Caki2 (cell line): ENCODE measurements around the gene GCLC. TPM values are rescaled to one million over a fixed set of nuclear protein-coding genes. Genes with fewer than 3 reads are reported as not detected.
"Not testable (repeated sequence)": the region's sequence is repeated elsewhere in the genome, so short reads cannot be mapped to it uniquely, and the experiment has no call there.

ENCODE experiments used
- DNase-seq: peaks from one replicate; pipeline ENCODE4 v3.0.0-alpha.2; 2015; ENCODE audit warnings: low read depth
- in situ Hi-C: cut with HindIII; loops from 2 replicates; pipeline ENCODE4 v1.10.0; 2016; ENCODE audit warnings: low sequenced_read_pairs, low pct_unique_long_range_greater_than_20kb, mixed read lengths
- total RNA-seq: library from RNA; depleted of rRNA; stranded (reverse); fragments of >200 nt; shearing (Covaris generic); gene quantifications from 2 replicates; pipeline ENCODE4 v1.2.3, GENCODE V29; 2014; ENCODE audit warnings: low replicate concordance

The GCLC gene
- total RNA-seq, 1 experiment from 2014 or later, result 79.2 TPM

GRCh38 chr6:53566755-53567154 is 21.9 kb upstream of the GCLC start:
- in situ Hi-C loops, result no loop called here
- no peak for DNase-seq

DNA sequence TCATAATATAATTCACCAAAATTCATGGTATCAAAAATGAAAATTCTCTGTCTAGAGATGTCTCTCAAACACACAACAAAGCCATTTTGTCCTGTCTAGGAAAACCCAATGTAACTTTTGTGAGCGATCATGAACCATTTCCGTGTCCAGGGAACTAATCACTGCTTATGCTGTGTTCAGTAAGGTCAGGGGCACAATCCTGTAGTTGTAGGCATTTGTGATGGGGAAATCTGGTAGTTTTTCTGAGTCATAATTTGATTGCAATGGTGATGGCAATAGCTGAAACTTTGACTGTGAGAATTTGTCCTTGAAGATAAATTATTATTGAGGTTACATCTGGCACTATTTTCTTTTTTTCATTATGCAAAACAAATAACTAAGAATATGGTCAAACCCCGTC is 21.0 kb upstream of the GCLC start:
- in situ Hi-C loops, result no loop called here
- DNase-seq, result no peak

- in situ Hi-C loops, result no loop called here
- DNase-seq, result no peak
Measured at GRCh38 chr6:53564401-53565065, 19.6 kb upstream of the GCLC start.

GRCh38 chr6:53556986-53557715 is 12.2 kb upstream of the GCLC start:
- no peak for DNase-seq
- in situ Hi-C loops, result no loop called here

DNA sequence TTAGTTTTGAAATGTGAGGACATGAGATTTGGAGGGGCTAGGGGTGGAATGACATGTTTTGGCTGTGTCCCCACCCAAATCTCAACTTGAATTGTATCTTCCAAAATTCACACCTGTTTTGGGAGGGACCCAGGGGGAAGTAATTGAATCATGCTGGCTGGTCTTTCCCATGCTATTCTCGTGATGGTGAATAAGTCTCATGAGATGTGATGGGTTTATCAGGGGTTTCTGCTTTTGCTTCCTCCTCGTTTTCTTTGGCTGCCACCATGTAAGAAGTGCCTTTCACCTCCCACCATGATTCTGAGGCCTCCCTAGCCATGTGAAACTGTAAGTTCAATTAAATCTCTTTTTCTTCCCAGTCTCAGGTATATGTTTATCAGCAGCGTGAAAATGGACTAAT is 8.7 kb upstream of the GCLC start:
- DNase-seq, in situ Hi-C loops: not testable (repeated sequence)

DNA sequence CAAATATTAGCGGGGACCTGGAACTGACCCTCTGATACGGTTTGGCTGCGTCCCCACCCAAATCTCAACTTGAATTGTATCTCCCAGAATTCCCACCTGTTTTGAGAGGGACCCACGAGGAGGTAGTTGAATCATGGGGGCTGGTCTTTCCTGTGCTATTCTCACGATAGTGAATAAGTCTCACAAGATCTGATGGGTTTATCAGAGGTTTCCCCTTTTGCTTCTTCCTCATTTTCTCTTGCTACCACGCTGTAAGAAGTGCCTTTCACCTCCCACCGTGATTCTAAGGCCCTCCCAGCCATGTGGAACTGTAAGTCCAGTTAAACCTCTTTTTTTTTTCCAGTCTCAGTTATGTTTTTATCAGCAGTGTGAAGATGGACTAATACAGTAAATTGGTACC is 6.8 kb upstream of the GCLC start:
- DNase-seq, in situ Hi-C loops: not testable (repeated sequence)

GRCh38 chr6:53547811-53548496 is 3.1 kb upstream of the GCLC start:
- in situ Hi-C loops, result no loop called here
- DNase-seq, result peak; percentile 98

DNA sequence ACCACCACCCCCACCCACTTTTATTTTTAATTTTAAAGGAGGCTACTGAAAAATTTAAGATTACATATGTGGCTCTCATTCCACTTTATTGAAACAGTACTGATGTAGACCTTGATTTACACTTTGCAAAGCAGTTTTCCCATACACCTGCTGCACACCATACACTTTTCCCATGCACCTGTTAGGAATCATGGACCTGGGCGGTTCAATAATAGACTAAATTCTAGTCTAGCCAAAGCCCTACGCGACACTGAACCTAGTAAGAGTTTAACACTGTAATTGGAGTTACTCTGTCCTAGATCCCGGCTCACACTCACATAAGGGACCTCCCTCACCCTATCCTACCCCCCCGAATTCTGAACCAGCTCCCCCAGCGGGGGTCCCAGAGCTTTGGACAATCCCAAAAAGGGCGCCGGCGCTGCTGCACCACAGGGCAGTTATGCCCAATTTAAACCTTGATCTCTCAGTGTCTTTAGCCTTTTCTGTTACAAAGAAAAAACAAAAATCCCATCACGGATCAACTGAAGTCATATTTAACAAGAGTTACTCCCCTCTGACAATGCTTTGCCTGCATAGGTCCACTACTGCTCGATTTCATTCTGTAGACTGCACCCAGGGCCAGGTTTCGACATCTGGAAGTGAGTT is 2.4 kb upstream of the GCLC start:
- in situ Hi-C loops, result no loop called here
- DNase-seq, result no peak

- peak; percentile 41 for DNase-seq
- in situ Hi-C loops, result no loop called here
Measured at GRCh38 chr6:53546281-53546680, 1.4 kb upstream of the GCLC start.

DNA sequence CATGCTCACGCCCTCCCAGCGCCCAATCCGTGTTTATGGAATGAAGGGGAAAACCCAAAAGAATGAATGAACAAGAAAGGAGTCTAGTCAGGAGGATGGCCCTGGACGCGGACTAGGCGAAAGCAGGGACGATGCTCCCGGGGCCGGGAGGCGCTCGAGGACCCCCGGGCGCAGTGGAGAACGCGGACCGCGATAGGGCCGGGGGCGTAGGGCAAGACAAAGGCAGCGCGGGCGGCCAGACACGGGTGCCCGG is 758 bp downstream of the GCLC start:
- in situ Hi-C loops, result no loop called here
- peak; percentile 56 for DNase-seq

DNA sequence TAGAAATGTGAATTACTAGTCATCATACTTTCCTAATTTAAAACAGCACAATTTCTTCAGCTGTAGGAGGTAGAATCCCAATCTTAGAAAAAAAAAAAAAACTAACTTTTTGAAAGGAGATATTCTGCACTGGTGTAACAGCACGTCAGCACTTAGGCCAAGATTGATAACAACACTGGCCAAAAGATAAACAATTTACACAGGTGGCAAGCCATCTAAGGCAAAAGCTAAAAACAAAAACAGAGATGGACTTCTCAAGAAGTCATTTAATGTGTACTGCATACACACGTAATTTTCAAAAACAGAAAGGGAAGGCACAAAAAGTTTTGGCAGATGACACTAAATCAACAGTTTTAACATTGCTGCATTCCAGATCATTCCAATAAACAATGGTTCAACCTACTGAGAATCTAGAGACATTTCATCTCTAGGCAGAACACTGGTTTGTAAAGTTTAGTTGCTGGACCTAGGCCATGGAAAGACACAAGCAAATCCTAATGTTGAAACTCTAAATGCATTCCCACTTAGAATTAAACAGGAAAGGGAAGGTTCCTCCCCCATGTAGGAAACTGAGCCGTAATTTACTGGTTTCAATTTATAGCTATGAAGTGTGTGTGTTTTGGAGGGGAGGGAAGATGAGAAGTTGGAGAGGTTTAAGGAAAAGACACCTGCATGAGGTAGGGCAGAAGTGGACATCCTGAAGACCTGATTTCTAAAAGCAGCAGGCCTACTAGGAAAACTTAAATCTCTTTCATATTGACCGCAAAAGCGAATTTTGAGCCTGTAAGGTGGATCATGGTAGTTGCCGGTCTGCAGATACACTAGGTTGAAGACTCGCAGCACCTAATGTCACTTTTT is 1.3 kb downstream of the GCLC start:
- in situ Hi-C loops, result no loop called here
- no peak for DNase-seq

DNA sequence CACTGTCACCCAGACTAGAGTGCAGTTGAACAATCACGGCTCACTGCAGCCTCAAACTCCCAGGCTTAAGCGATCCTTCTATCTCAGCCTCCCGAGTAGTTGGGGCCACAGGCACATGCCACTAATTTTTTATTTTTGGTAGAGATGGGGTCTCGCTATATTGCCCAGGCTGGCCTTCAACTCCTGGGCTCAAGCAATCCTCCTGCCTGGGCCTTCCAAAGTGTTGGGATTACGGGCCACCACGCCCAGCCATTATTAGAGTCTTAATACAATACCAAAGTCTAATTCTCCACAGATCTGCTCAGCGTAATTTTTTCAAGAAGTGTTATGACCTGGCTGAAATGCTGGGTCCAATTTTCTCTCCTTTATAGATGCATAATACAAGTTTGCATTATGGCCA is 3.0 kb downstream of the GCLC start:
- in situ Hi-C loops, result no loop called here
- no peak for DNase-seq

DNA sequence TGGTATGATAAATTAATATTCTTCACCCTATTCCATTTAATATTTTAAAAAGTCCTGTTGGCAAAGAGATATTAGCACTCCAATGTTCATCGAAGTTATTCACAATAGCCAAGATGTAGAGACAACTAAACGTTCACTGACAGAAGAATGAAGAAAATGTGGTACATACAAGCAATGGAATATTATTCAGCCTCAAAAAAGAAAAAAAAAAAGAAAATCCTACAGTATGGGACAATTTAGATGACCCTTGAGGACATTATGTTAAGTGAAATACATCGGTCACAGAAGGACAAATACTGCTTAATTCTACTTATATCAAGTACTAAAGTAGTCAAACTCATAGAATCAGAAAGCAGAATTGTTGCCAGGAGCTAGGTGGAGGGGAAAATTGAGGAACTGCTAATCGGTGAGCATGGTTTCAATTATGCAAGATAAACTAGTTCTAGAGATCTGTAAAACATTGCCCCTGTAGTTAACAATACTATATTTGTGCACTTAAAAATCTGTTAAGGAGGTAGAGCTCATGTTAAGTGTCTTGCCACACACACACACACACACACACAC is 4.7 kb downstream of the GCLC start:
- in situ Hi-C loops, result no loop called here
- no peak for DNase-seq

DNA sequence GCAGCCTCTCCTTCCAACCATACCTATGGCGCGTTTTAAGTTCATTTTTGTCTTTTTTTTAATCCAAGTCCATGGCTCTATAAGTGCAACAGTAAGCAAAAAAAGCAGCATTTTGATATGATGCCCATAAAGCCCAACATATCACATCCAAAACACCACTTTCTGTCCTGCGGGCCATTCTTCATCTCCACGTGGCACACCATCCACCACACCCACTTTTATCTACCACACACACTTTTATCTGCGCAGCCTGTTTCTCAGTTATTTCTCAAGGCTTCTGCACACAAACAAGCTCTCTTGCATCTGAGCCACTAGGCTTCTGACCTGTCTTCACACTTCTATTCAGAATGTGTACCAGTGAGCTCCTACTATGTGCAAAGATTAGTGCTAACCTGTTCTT is 5.3 kb downstream of the GCLC start:
- in situ Hi-C loops, result no loop called here
- no peak for DNase-seq

- in situ Hi-C loops, result no loop called here
- no peak for DNase-seq
Measured at GRCh38 chr6:53536561-53536960, 8.3 kb downstream of the GCLC start.

DNA sequence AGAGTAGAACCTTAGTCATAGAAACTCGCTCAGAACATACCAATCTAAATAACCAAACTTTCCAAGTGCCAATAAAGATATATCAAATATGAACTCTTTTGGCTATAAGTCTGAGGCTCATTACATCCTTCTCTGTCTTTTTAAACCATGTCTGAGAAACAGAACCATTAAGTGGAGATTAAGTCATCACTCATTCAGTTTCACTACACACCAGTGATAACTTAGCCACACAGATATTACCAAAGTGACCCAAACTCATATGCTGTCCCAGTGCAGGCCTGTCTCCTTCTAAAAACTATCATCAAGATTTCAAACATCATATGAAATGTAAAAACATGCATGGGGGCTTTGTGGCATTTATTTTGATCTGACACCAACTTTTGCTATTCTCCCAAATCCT is 12.0 kb downstream of the GCLC start:
- in situ Hi-C loops, result no loop called here
- DNase-seq, result no peak

GRCh38 chr6:53532061-53532797 is 12.7 kb downstream of the GCLC start:
- in situ Hi-C loops, result no loop called here
- no peak for DNase-seq
